ENCODE measurements around the gene LAMA3.

Gene LAMA3, protein sequence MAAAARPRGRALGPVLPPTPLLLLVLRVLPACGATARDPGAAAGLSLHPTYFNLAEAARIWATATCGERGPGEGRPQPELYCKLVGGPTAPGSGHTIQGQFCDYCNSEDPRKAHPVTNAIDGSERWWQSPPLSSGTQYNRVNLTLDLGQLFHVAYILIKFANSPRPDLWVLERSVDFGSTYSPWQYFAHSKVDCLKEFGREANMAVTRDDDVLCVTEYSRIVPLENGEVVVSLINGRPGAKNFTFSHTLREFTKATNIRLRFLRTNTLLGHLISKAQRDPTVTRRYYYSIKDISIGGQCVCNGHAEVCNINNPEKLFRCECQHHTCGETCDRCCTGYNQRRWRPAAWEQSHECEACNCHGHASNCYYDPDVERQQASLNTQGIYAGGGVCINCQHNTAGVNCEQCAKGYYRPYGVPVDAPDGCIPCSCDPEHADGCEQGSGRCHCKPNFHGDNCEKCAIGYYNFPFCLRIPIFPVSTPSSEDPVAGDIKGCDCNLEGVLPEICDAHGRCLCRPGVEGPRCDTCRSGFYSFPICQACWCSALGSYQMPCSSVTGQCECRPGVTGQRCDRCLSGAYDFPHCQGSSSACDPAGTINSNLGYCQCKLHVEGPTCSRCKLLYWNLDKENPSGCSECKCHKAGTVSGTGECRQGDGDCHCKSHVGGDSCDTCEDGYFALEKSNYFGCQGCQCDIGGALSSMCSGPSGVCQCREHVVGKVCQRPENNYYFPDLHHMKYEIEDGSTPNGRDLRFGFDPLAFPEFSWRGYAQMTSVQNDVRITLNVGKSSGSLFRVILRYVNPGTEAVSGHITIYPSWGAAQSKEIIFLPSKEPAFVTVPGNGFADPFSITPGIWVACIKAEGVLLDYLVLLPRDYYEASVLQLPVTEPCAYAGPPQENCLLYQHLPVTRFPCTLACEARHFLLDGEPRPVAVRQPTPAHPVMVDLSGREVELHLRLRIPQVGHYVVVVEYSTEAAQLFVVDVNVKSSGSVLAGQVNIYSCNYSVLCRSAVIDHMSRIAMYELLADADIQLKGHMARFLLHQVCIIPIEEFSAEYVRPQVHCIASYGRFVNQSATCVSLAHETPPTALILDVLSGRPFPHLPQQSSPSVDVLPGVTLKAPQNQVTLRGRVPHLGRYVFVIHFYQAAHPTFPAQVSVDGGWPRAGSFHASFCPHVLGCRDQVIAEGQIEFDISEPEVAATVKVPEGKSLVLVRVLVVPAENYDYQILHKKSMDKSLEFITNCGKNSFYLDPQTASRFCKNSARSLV (N-terminal part only)

DNA sequence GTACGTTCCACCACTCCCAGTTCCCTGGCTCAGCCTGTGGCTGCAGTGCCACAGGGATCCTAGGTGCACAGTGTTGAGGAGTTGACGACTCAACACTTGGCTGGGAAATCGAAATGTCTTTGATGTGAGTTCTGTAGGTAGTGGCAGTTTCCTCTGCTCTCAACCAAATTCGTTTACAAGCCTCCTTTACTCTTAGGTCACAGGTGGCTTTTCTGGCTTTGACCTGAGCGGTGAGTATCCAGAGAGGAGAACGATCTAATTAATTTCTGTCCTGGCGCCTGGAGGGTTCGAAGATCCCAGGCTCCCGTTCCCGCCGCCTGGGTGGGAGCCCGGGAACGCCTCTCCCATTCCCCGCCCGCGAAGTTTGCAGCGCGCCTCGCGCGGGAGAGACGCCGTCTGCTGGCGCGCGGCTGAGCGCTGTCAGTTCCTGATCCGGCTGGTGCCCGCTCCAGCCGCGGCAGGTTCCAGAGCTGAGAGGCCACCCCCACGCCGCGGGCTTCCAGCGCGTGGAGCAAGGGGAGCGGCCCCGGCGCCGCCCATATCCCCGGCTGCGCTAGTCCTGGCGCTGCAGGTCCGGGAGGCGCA is at the start of gene LAMA3:
LAMA3 (plus strand) TSS at position 423 of the 585 bp plus-strand sequence. CDS start 231 bp downstream, outside the sequence.
- peak; percentile 82 for DNase-seq (ENCODE audit: low spot score)

DNA sequence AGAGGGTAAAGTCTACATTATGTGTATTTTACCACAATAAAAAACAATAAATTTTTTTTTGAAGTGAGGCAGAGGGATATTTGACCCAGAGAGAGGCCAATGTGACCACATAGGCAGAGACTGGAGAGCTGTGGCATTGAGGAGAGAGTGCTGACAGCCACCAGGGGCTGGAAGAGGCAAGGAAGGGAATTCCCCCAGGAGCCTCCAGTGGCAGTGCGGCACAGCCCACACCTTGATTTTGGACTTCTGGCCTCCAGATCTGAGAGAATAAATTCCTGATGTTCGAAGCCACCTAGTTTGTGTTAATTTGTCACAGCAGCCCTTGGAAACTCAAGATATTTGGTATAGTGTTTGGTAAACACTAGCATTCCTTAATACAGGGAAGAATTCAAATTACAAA is 49.2 kb upstream of the LAMA3 start:
- no peak for DNase-seq (ENCODE audit: low spot score)

DNA sequence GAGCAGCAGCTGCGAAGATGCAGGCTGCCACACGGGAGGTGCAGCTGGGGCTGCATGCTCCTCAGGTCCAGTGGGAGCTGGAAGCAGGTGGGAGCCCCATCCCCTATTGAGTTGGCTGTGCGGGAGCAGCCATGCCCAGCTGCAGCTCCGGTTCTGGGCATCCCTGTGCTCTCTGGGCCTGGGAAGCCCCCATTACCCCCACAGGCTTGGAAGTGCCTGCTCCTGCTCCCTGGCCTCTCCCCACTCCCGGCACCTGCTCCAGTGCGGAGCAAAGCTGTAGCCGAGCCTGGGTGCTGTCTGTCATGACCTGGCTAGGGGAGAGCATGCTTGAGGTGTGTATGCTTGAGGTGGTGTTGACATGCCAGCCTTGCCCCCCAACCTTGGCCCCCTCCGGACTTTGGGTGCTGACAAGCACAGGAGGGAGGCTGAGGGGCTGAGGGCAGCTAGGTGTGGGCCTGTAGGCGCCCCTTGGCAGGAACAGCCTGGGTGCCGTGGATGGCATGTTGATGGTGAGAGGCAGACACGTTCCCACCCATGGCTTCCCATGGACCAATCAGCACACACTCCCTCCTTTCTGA is 48.0 kb upstream of the LAMA3 start:
- no peak for DNase-seq (ENCODE audit: low spot score)

DNA sequence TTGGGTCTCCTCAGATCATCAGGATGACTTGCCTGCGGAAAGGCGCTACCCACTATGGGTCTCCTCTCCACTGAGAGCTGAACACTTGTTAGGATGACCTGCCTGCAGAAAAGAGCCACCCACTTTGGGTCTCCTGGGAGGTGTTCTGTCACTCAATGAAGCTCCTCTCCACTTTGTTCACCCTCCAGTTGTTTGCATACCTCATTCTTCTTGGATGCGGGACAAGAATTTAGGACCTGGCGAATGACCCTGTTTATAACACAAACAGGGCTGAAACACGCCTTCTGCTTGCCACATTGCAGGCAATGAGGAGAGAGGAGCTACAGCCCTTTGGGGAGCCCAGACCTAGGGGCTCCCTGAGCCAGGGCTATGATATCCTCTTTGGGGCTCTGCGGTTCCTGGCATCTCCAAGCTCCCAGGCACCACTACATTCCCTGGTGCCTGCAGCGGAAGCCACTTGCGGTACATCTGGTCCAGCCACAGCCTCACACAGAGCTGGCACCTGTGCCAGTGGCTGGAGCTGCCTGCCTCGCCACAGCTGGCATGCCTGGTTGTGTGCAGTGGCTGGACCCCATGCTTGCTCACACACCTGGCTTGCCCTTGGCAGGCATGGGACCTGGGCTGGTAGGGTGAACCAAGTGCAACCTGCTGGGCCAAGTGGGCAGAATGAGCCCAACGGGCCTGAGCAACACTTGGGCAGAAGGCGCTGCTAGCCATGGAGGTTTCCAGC is 47.2 kb upstream of the LAMA3 start:
- no peak for DNase-seq (ENCODE audit: low spot score)

DNA sequence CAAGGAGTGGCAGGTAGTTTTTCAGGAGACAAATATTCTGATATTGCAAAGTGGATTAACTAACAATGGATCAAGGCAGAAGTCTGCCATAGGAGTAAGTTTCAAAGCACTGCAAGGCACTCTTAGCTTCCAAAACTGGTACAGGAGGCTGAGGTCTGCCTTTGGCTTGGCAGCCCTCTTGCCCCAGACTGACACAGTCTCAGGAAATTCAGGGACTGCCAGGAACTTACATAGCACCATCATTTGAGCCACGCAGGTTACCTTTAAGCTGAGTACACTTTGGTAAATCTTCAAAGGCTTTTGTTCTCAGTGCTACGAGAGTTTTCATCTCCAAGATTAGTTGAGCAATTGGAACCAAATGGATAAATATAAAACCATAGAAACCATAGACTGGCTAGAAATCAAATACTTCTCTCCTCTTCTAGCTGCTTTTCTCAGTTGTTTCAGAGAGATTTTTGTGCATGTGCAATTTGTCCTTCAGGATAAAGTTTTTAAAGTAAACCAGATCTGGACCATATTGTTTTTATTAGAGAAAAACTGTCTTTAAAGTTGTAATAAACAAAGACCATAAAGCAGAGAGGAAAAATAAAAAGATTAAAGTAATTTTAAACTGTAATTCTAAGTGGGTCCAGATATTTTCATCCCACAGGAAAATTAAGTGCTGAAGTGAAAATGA is 45.3 kb upstream of the LAMA3 start:
- no peak for DNase-seq (ENCODE audit: low spot score)

DNA sequence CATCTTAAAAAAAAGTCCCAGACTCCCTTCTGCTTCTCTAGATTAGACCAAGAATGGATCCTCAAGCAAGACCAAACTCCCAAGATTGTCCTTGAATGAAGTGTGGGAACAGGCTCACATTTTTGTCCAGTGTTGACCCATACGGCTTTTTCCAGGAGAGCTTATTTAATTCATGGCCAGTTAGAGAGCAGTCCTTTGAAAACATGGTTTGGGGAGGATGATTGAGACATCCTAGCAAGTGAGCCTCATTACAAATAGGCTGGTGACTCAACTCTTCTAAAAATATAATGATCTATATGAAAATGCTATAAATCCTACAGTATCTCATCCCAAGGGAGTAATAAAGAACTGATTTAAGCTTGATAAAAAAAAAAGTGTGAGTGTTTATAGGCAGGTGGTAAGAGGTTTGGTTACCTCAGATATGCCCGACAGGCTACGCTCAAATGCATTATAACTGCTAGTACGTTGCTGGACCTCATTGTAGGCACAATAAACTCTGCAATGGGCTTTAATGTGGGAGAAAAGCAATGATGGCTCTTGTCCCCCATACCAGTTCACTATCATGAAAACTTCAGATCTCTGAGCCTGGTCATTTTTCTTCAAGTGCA is 43.6 kb upstream of the LAMA3 start:
- no peak for DNase-seq (ENCODE audit: low spot score)

DNA sequence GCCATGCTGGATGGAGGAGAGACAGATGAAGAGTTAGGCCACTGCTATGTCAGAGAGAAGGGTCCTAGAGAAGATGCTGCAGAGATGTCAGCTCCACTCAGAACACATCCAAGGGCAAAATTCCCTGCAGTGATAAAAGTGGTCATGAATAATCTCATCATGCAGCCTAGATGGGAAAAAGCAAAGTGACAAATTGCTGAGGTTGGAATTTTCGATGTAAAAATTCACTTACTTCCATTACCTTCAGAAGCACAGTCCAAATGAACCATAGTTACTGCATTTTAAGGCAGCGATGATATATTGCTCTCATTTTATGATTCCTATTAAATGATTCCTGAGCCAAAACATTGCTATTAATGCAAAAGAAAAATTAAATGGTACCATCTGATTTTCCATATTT is 43.0 kb upstream of the LAMA3 start:
- DNase-seq (ENCODE audit: low spot score), result no peak

DNA sequence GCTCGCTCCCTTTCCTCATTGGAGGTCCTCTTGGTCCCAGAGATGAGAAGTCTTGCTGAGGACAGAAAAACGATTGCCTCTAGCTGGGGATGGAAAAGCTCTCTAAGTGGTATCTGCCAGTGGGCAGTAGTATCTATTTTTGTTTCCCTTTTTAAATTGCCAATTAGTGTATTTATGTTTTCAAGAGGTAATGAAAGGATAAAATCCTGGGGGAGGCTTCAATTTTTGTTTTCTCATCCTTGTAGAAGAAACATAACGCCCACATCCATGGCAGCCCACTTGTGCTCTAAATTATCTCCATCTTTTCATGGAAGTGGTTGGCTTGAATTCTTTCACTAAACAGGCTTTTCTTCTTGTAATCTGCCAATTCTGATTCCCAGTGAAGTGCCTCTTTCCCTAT is 40.8 kb upstream of the LAMA3 start:
- DNase-seq (ENCODE audit: low spot score), result no peak

DNA sequence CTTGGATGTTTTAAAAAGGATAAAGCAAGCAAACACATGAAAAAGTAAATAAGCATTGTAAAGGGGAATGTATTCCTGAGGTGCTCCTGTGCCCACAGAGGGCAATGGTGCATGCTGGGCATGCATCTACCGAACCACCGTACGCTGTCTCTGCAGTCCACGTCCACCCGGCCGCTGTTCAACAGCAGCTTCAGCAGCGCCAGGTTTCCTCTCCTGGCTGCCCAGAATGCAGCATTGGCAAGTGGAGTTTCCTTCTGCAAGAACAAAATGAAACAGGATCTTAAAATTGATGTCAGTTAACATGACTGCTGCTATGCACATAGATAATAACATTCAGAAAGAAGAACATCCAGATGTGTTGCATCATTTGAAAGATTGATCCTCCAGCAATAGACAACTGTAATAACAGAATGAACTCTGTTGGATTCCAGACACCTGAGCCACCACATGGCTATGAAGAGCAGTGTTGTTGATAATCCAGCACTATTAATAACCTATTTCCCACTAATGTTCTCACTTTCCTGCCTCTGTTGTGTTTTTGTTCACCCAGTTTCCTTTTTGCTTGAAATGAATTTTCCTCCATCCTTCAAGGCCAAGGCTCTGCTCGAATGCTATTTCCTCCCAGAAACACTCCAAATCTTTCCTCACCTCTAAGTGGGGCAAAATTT is 40.2 kb upstream of the LAMA3 start:
- DNase-seq (ENCODE audit: low spot score), result peak; percentile 18

DNA sequence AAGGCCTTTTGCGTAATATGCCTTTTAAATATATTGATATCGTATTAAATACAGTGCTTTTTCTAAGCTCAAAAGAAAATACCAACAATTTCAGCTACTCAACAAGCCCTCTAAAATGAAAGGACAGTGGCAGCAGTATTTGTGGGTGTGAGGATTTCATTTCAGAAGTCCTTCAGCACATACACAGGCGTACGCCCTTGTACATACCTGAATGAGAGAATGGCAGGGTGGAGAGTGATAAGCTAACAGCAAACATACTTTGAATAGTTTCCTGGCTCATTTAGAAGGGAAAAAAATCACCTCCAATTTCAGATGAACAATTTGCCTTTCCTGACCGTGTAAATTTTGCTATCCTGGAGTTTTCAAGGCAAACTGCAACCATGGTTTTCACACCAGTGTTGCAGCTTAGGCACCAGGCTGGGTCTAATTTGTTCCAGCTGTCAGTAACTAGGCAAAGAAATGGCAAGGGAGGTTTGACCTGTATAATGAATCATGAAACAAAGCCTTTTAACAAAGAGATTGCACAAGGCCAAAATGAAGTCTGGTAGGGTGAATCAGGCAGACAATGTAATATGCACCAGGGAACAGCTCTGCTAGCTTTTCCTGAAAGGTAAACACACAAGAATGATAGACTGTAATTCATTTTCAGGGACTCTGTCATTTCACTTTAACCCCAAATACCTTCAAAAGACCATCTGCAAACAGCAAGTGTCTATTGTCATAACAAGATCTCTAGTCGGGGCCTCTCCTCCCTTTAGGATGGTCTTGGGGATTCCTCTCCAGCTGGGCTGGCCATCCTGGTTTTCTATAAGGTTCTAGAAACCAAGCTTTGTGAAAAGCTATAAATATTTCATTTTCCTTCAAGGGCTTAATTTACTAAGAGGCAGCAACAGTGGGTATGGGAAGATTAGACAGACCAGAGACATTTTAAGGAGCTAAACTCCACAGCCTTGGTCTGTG is 38.0 kb upstream of the LAMA3 start:
- DNase-seq (ENCODE audit: low spot score), result peak; percentile 88

DNA sequence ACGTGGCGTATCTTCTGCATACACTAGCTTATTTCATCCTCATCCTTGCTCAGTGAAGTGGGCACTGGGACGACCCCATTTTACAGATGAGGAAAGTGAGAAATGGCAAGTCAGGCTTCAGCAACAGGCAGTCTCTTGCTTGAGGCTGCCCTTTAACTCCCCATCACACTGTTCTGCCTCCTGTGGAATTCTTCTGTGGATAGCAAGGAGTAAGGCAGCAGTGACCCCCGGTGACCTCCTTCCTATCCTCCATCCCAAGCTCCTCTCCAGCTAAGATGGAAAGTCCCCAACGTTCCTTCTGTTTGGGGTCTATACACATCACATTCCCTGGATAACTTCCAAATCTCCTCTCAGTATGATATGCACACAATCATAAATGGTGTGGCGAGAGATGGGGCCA is 37.0 kb upstream of the LAMA3 start:
- DNase-seq (ENCODE audit: low spot score), result no peak

DNA sequence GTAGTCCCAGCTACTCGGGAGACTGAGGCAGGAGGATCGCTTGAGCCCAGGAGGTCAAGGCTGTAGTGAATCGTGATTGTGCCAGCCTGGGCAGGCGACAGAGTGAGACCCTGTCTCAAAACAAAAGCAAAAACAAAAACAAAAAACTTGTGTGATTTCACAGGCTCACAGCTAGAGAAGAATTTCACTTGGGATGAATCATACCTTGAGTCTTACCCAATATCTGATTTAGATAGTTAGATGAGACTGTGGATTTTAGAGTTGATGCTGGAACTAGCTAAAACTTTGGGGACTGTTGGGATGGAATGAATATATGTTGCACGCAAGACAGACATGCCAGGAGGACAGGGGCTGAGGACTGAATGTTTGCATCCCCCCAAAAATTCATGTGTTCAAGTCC is 31.0 kb upstream of the LAMA3 start:
- peak; percentile 46 for DNase-seq (ENCODE audit: low spot score)

DNA sequence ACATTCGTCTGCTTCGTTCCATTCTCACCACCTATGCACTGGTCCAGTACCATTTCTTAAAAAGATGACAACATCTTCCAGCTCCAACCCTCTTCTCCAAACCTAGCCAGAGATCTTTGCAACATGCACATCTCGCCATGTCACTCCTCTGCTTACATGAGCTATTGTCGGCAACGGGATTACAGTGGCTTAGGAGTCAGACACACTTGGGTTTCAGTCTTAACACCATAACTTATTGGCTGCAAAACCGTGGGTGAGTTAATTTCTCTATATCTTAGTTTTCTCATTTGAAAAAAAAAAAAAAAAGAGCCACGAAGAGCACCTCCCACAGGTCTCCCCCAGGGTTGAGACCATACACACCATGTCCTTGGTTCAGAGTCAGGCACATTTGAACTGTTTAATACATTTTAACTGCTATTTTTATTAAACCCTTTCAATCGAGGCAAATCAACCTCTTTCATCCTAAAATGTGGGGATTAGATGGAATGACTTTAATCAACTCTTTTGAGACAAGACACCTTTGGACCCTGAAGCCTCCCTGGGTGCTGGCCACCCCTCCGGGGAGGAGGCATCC is 27.4 kb upstream of the LAMA3 start:
- DNase-seq (ENCODE audit: low spot score), result no peak

DNA sequence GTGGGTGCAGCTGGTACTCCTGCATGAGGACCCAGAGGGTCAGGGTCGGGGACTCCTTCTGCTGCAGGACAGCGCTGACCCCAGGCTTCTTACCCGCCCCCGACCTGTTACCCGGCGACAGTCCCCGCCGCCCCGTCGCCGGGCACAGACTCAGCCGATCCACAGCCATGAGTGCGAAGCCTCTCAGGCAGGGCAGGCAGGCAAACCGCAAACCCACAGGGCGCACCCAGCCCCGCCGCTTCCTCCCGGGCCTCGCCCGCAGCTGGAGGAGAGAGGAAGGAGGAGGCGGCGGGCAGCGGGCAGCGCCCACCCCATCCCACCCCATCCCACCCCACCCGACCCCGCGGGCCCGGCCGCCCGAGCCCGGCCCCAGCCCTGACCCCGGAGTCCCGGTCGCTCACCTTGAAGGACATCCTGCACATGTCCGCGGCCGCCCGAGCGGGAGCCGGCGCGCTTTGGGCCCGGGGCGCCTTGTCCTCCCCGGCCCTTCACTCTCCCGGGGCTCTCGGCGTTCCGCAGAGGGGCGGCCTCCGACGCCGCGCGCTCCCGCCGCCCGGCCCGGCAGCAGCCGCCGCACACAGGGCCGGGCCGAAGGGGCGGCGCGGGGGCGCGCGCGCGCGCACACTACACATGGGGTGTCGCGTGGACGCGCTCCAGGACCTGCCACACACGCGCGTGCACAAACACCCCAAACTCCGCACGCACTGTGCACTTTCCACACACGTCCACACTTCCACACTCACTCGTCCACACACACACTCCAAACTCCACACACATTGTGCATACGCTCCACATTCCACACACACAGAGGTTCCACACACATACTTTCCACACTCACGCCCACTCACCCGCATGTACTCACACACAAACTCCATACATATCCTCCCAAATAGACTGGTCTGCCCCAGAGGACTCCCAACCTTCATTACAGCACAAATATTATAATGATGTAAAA is 26.7 kb upstream of the LAMA3 start, which contains the start of gene ANKRD29:
ANKRD29 (minus strand) TSS at position 603 of the 955 bp plus-strand sequence; CDS start at position 422, 181 bp downstream.
- DNase-seq (ENCODE audit: low spot score), result peak; percentile 88

DNA sequence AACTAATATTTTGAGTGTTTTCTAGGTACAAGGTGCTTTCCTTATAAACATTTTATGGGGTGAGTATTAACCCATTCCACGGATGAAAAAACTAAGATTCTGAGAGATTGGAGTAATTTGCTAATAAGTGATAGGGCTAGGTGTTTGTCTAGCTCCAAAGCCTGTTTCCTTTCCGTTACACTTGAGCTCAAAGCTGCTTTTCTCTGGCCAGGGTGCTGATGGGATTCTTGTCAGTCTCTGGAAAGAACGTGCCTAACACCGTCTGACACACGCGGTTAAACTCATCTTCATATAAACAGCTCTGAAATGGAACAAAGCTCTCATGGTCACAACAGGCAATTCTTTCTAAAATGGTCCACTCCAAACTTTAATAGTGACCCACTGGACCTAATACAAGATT is 24.6 kb upstream of the LAMA3 start:
- DNase-seq (ENCODE audit: low spot score), result no peak

DNA sequence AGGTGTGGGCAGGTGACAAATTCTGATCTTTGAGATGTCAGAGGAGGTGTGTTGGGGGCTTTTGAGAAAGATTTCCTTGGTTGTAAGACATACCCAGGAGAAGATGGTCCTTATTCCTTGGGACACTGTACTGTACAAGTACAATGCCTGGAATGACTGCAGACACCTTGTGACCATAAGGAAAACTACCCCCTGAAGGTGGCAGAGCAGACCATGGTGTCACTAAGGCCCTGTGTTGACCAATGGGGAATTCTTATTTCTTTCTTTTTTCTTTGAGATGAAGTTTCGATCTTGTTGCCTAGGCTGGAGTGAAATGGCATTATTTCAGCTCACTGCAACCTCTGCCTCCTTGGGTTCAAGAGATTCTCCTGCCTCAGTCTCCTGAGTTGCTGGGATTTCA is 22.1 kb upstream of the LAMA3 start:
- DNase-seq (ENCODE audit: low spot score), result no peak
